K562 (cell line): Measurements from ENCODE around the gene SNAP23. TPM values are rescaled to one million over a fixed set of nuclear protein-coding genes. Genes with fewer than 3 reads are reported as not detected.
A peak's percentile ranks its signal among the peaks of the same experiment; 100 is the strongest.

Source experiments
- ATAC-seq: fragments of 200-7000 bp; cut with Tn5 transposase; 3 replicates; pipeline ENCODE4 v1.9.1; 2020; ENCODE audit warnings: moderate library complexity
- BruUV-seq: library from RNA; stranded (reverse); fragments of 400-500 nt; replicated peaks from 2 replicates; lab custom pipeline; 2021; lab: Mats Ljungman, UMichigan
- CTCF ChIA-PET: fragments of 300-600 bp; formaldehyde crosslinking; extraction: SDS; loops from one replicate; lab custom pipeline; 2021; ENCODE audit warnings: low intra/inter-chr PET ratio; lab: Yijun Ruan, JAX
- POLR2A ChIA-PET: fragments of 300-600, 350-650 bp; sonication (Branson Sonifier 250); formaldehyde crosslinking; extraction: SDS; loops from one replicate; lab custom pipeline; 2021; ENCODE audit warnings: antibody characterized with exemption, inconsistent platforms; lab: Yijun Ruan, JAX
- DNase-seq, 4 experiments: peaks; one replicate each; pipeline versions ENCODE4 v3.0.0 to v3.0.0-alpha.2; 2011 to 2018; ENCODE audit warnings: low spot score in 3 of 4, mixed read lengths in 3 of 4; ENCODE audit errors: extremely low read depth in 1 of 4
- FAIRE-seq: peaks from 2 replicates; lab custom pipeline; 2011; peaks lifted over from hg19 to GRCh38; lab: Jason Lieb, UNC
- H2AFZ ChIP-seq: 2 replicates; pipeline ENCODE4 v1.6.0; 2011; ENCODE audit warnings: low read depth, low read length, control low read depth, inconsistent platforms
- H3K27ac ChIP-seq: fragments of 200-600 bp; 3 replicates; pipeline ENCODE4 v1.8.0; 2011; ENCODE audit warnings: low read depth, mild to moderate bottlenecking, control low read depth, inconsistent platforms, low read length, moderate library complexity, mixed read lengths; ENCODE audit errors: extremely low read depth
- H3K27me3 ChIP-seq, 2 experiments: fragments of 300-600 bp in 1 of 2; 2 replicates in 1 of 2; 3 replicates in 1 of 2; pipeline versions ENCODE4 v1.6.0 to v1.8.0; 2011; ENCODE audit warnings: inconsistent platforms in 2 of 2, low read length in 2 of 2, mild to moderate bottlenecking in 1 of 2, mixed read lengths in 1 of 2, moderate library complexity in 1 of 2; ENCODE audit not compliant: control insufficient read depth in 2 of 2, insufficient read depth in 2 of 2
- H3K36me3 ChIP-seq: fragments of 300-600 bp; 3 replicates; pipeline ENCODE4 v1.8.0; 2011; ENCODE audit warnings: mild to moderate bottlenecking, low read length, inconsistent platforms; ENCODE audit not compliant: control insufficient read depth, insufficient read depth
- H3K4me1 ChIP-seq, 2 experiments: fragments of 200-600 bp in 1 of 2; replicated peaks in 1 of 2; 2 replicates in 1 of 2; 3 replicates in 1 of 2; pipeline versions ENCODE4 v1.5.1 to v1.8.0; 2011; ENCODE audit warnings: inconsistent platforms in 2 of 2, low read length in 2 of 2, mild to moderate bottlenecking in 1 of 2, mixed read lengths in 1 of 2, moderate library complexity in 1 of 2; ENCODE audit not compliant: control insufficient read depth in 2 of 2, insufficient read depth in 2 of 2
- H3K4me2 ChIP-seq: 2 replicates; pipeline ENCODE4 v1.6.1; 2011; ENCODE audit warnings: low read length, control low read depth, inconsistent platforms, mixed read lengths; ENCODE audit not compliant: insufficient read depth
- H3K4me3 ChIP-seq: fragments of 200-600 bp; sonication (generic), shearing (Covaris generic); 2 replicates; pipeline ENCODE4 v1.5.1; 2016; ENCODE audit warnings: control low read depth, inconsistent platforms
- H3K79me2 ChIP-seq: fragments of 200-600 bp; 3 replicates; pipeline ENCODE4 v1.8.0; 2011; ENCODE audit warnings: low read length, inconsistent platforms; ENCODE audit not compliant: control insufficient read depth, insufficient read depth
- H3K9ac ChIP-seq, 2 experiments: 2 replicates each; pipeline versions ENCODE4 v1.6.0 to v1.6.1; 2011; ENCODE audit warnings: low read depth in 2 of 2, low read length in 2 of 2, control low read depth in 1 of 2, inconsistent platforms in 1 of 2, mild to moderate bottlenecking in 1 of 2, mixed read lengths in 1 of 2; ENCODE audit not compliant: insufficient read depth in 1 of 2
- H3K9me1 ChIP-seq: one replicate; pipeline ENCODE4 v1.6.0; 2011; ENCODE audit warnings: inconsistent platforms, mild to moderate bottlenecking, low read length, moderate library complexity; ENCODE audit not compliant: control insufficient read depth, insufficient read depth
- H3K9me3 ChIP-seq: replicated peaks from 2 replicates; pipeline ENCODE4 v1.5.1; 2011; ENCODE audit warnings: low read depth, low read length, inconsistent platforms; ENCODE audit not compliant: control insufficient read depth, insufficient read depth
- H4K20me1 ChIP-seq: replicated peaks from 2 replicates; pipeline ENCODE4 v1.6.1; 2011; ENCODE audit warnings: low read length, inconsistent platforms, mixed read lengths; ENCODE audit not compliant: control insufficient read depth, insufficient read depth
- CEBPB ChIP-seq: fragments of 450-650 bp; IDR thresholded peaks from 2 replicates; pipeline ENCODE4 v1.6.1; 2016; ENCODE audit warnings: missing genetic modification characterization, missing compliant biosample characterization
- CEBPG ChIP-seq, 3 experiments: fragments of 200-800 bp in 1 of 3; sonication (Bioruptor generic) in 1 of 3; sonication (generic) in 1 of 3; formaldehyde crosslinking in 1 of 3; IDR thresholded peaks in 2 of 3; conservative IDR thresholded peaks in 1 of 3; 2 replicates each; pipeline versions ENCODE4 v1.6.1 to v1.8.0; 2016 to 2022; ENCODE audit warnings: missing compliant biosample characterization in 2 of 3, missing genetic modification characterization in 2 of 3, mild to moderate bottlenecking in 1 of 3, missing genetic modification reagents in 1 of 3
- EWSR1 ChIP-seq: fragments of 450-650 bp; IDR thresholded peaks from 2 replicates; pipeline ENCODE4 v1.6.1; 2018; ENCODE audit warnings: borderline replicate concordance, mild to moderate bottlenecking, low read depth, moderate library complexity; ENCODE audit not compliant: partially characterized antibody
- HDAC1 ChIP-seq, 2 experiments: fragments of 450-650 bp; IDR thresholded peaks; 2 replicates each; pipeline ENCODE4 v1.6.1; 2016 to 2017; ENCODE audit warnings: inconsistent platforms in 1 of 2, mild to moderate bottlenecking in 1 of 2, moderate library complexity in 1 of 2
- MXI1 ChIP-seq: IDR thresholded peaks from 2 replicates; pipeline ENCODE4 v1.6.1; 2011; ENCODE audit warnings: low read depth, mild to moderate bottlenecking, improper control_type of control experiment, low read length
- RCOR1 ChIP-seq, 2 experiments: IDR thresholded peaks; 2 replicates each; pipeline ENCODE4 v1.6.1; 2012; ENCODE audit warnings: low read depth in 2 of 2, low read length in 2 of 2, borderline replicate concordance in 1 of 2, improper control_type of control experiment in 1 of 2
- RFX7 ChIP-seq: fragments of 250-450 bp; sonication (Bioruptor Pico); IDR thresholded peaks from 2 replicates; pipeline ENCODE4 v1.5.1; 2021; ENCODE audit warnings: mild to moderate bottlenecking
- SMARCA4 ChIP-seq: fragments of 450-650 bp; IDR thresholded peaks from 2 replicates; pipeline ENCODE4 v1.6.1; 2016
- TAF1 ChIP-seq: IDR thresholded peaks from 2 replicates; pipeline ENCODE4 v1.6.1; 2011; ENCODE audit warnings: mild to moderate bottlenecking, low read length, moderate library complexity; ENCODE audit not compliant: insufficient read depth, control insufficient read depth, severe bottlenecking; ENCODE audit errors: extremely low read depth
- ZBTB1 ChIP-seq: sonication (generic); formaldehyde crosslinking; IDR thresholded peaks from 2 replicates; pipeline ENCODE4 v1.8.1; 2023; ENCODE audit warnings: missing genetic modification reagents, low read depth, mild to moderate bottlenecking, borderline replicate concordance
- ZBTB12 ChIP-seq: fragments of 250-450 bp; sonication (Bioruptor Pico); IDR thresholded peaks from 2 replicates; pipeline ENCODE4 v1.4.0; 2020
- ZFP30 ChIP-seq: fragments of 250-450 bp; sonication (Bioruptor Pico); IDR thresholded peaks from 2 replicates; pipeline ENCODE4 v1.8.0; 2022; ENCODE audit warnings: moderate library complexity, mild to moderate bottlenecking, inconsistent platforms, borderline replicate concordance
- ZNF347 ChIP-seq: fragments of 450-650 bp; formaldehyde crosslinking; IDR thresholded peaks from 2 replicates; pipeline ENCODE4 v1.4.0; 2020; ENCODE audit warnings: low read depth, mild to moderate bottlenecking, moderate library complexity
- ZNF445 ChIP-seq: fragments of 250-450 bp; sonication (Bioruptor Pico); IDR thresholded peaks from 2 replicates; pipeline ENCODE4 v1.4.0; 2020; ENCODE audit warnings: low read depth, mild to moderate bottlenecking, moderate library complexity
- WGBS: fragments of 100-300 bp; shearing (Covaris generic); methylation state at CpG from one replicate; pipeline ENCODE4 v1.1.6; 2016; ENCODE audit warnings: low coverage, mixed read lengths; ENCODE audit not compliant: insufficient coverage; ENCODE audit errors: missing lambda C conversion rate; 5-methylcytosine and 5-hydroxymethylcytosine counted together
- in situ Hi-C: fragments of 300-500 bp; cut with MboI; formaldehyde crosslinking; loops from 4 replicates; pipeline ENCODE4 v1.15.0; 2018; ENCODE audit warnings: inconsistent platforms, mixed read lengths
- intact Hi-C: fragments of 100-400 bp; cut with micrococcal nuclease; formaldehyde crosslinking; loops from 2 replicates; pipeline ENCODE4 v1.14.2; 2022
- polyA plus RNA-seq, 8 experiments: library from polyadenylated mRNA; depleted of rRNA in 4 of 8; stranded (reverse) in 5 of 8; unstranded in 3 of 8; fragments of >200 nt; fragmentation: Nextera tagmentation in 2 of 8; fragmentation: Illumina TruSeq in 1 of 8; extraction: Ambion mirVana in 2 of 8; extraction: Trizol in 1 of 8; gene quantifications; 2 replicates each; pipeline versions ENCODE4 v1.2.1 to v1.2.3, GENCODE V29; 2011 to 2014; ENCODE audit warnings: inconsistent platforms in 1 of 8, missing spikeins in 1 of 8
- total RNA-seq, 7 experiments: library from RNA; depleted of rRNA in 6 of 7; stranded (reverse); fragments of >200 nt in 6 of 7; fragmentation: Illumina TruSeq in 2 of 7; extraction: Trizol in 2 of 7; gene quantifications; 2 replicates each; pipeline versions ENCODE4 v1.2.1 to v1.2.3, GENCODE V29; 2011 to 2021; ENCODE audit warnings: low replicate concordance in 1 of 7

Gene SNAP23
- total and polyA plus RNA-seq, 9 of the 15 experiments (the other 6 are each of a cell fraction or from before 2014, with no cell fraction given) = 78.9 to 168 (median 117) TPM

- DNase-seq (no peak), FAIRE-seq (peak; percentile 75), ATAC-seq (no peak)
- 3% methylated on average over 11 of the region's 11 CpGs for WGBS
- in situ Hi-C loops (no loop called here), intact Hi-C loops (no loop called here)
- peak overlapping the region; percentile 79 for H3K4me3 ChIP-seq
- ChIA-PET POLR2A (interaction anchor here (0.5 to 2.5 kb wide), 8 partner anchors 10 to 917 kb away, joined by 3 to 13 read pairs (median 4); no protein-coding TSS in a partner anchor), CTCF (no interaction called here)
- H4K20me1 ChIP-seq = no peaks in the 10 kb centered on the region
- peak overlapping the region; percentile 100 for H3K27ac ChIP-seq
- H3K9me1 ChIP-seq = no peaks in the 10 kb centered on the region
- peak overlapping the region; percentile 92 to 98 for H3K9ac ChIP-seq
- H3K4me2 ChIP-seq = peak overlapping the region; percentile 99
- peaks cover 52% of the 10 kb centered on the region for H3K79me2 ChIP-seq
- no peaks in the 10 kb centered on the region for H3K9me3 ChIP-seq
- TSS peak; percentile 66 for BruUV-seq
- TF ChIP-seq CEBPG (CRISPR knock-in tag; IDR thresholded peaks at IDR 0.05) (no peak), CEBPG (tag; conservative IDR thresholded peaks at IDR 0.05 in 1 of 2, IDR thresholded peaks at IDR 0.05 in 1 of 2) (peak in 1 of 2 experiments; percentile 18; a peak in 1 of 4 replicates), EWSR1 (no peak), ZBTB12 (CRISPR knock-in tag) (no peak), ZNF445 (no peak), ZBTB1 (CRISPR knock-in tag) (no peak), SMARCA4 (0 out of 2 replicates have a peak, but pooled peaks have one; percentile 36), ZNF347 (CRISPR knock-in tag) (no peak), ZFP30 (CRISPR knock-in tag) (no peak), RCOR1 (IDR thresholded peaks at IDR 0.05; ENCODE audit: borderline replicate concordance in 1 of 2, low read depth in 2 of 2, low read length in 2 of 2) (no peak), CEBPB (peak; percentile 77), RFX7 (CRISPR knock-in tag) (no peak), TAF1 (no peak), MXI1 (no peak), HDAC1 (IDR thresholded peaks at IDR 0.05) (0 out of 4 replicates have a peak, but pooled peaks of 1 of the 2 experiments have one; percentile 23)
- H3K27me3 ChIP-seq = no peaks in the 10 kb centered on the region
- H3K4me1 ChIP-seq = peaks cover 7 to 12% of the 10 kb centered on the region in 2 experiments
- peaks cover 9% of the 10 kb centered on the region; the same call in 2 of the 3 replicates for H3K36me3 ChIP-seq
- peak overlapping the region; percentile 99 for H2AFZ ChIP-seq
Observed at GRCh38 chr15:42490291-42490670, 5.2 kb upstream of the SNAP23 start.
